Activated CD4-positive, alpha-beta T cell treated with anti-CD3 and anti-CD28 coated beads, Interleukin-2, Interleukin-6, amounts not matched to agents 100 ng/mL and 50 ng/mL, durations not matched to agents 16 hours and 8 hours (primary cell): ENCODE results near the gene MRPL38.

Experiments used
- DNase-seq: peaks from one replicate; pipeline ENCODE4 v3.0.0-alpha.2; 2020

The MRPL38 gene

GRCh38 chr17:75904749-75905521 lies at the start of gene MRPL38:
TSS of gene MRPL38 (minus strand) at chr17:75904884. CDS start at chr17:75904875, 9 bp downstream.
- DNase-seq, result peak; percentile 98

- DNase-seq, result no peak
Observed at GRCh38 chr17:75950855-75951554, 46.3 kb upstream of the MRPL38 start.

- no peak for DNase-seq
Observed at GRCh38 chr17:75950421-75950820, 45.7 kb upstream of the MRPL38 start.

GRCh38 chr17:75945211-75945610 lies 40.5 kb upstream of the MRPL38 start:
- DNase-seq, result no peak

GRCh38 chr17:75943491-75943890 lies 38.8 kb upstream of the MRPL38 start:
- DNase-seq, result no peak

GRCh38 chr17:75942473-75942872 lies 37.8 kb upstream of the MRPL38 start:
- no peak for DNase-seq

- DNase-seq, result no peak
Observed at GRCh38 chr17:75941442-75941819, 36.7 kb upstream of the MRPL38 start.

- DNase-seq, result peak; percentile 96
Observed at GRCh38 chr17:75940727-75941441, 36.2 kb upstream of the MRPL38 start, which contains the start of gene FBF1. TSS of gene FBF1 (minus strand) at chr17:75941042. CDS start at chr17:75938149, 2,893 bp downstream.

GRCh38 chr17:75937652-75938051 lies 33.0 kb upstream of the MRPL38 start:
- no peak for DNase-seq

GRCh38 chr17:75933808-75934207 lies 29.1 kb upstream of the MRPL38 start:
- DNase-seq, result no peak

GRCh38 chr17:75932852-75933251 lies 28.2 kb upstream of the MRPL38 start:
- DNase-seq, result no peak

- no peak for DNase-seq
Observed at GRCh38 chr17:75931062-75931461, 26.4 kb upstream of the MRPL38 start.

GRCh38 chr17:75927286-75927922 lies 22.7 kb upstream of the MRPL38 start:
- DNase-seq, result peak; percentile 16

- DNase-seq, result no peak
Observed at GRCh38 chr17:75926456-75926855, 21.8 kb upstream of the MRPL38 start.

- DNase-seq, result no peak
Observed at GRCh38 chr17:75925912-75926311, 21.2 kb upstream of the MRPL38 start.

- no peak for DNase-seq
Observed at GRCh38 chr17:75925103-75925502, 20.4 kb upstream of the MRPL38 start.

GRCh38 chr17:75922963-75923874 lies 18.5 kb upstream of the MRPL38 start:
- DNase-seq, result no peak

GRCh38 chr17:75922173-75922961 lies 17.7 kb upstream of the MRPL38 start:
- no peak for DNase-seq

- no peak for DNase-seq
Observed at GRCh38 chr17:75921596-75921995, 16.9 kb upstream of the MRPL38 start.

GRCh38 chr17:75920045-75920560 lies 15.4 kb upstream of the MRPL38 start:
- no peak for DNase-seq

- no peak for DNase-seq
Observed at GRCh38 chr17:75919611-75920010, 14.9 kb upstream of the MRPL38 start.
